ENCODE measurements around the gene PPP2R2C. TPM values are rescaled to one million over a fixed set of nuclear protein-coding genes. Genes with fewer than 3 reads are reported as not detected.

The PPP2R2C gene
- total and polyA plus RNA-seq, 2 experiments from 2014 or later, result 1.3 to 9.2 TPM

DNA sequence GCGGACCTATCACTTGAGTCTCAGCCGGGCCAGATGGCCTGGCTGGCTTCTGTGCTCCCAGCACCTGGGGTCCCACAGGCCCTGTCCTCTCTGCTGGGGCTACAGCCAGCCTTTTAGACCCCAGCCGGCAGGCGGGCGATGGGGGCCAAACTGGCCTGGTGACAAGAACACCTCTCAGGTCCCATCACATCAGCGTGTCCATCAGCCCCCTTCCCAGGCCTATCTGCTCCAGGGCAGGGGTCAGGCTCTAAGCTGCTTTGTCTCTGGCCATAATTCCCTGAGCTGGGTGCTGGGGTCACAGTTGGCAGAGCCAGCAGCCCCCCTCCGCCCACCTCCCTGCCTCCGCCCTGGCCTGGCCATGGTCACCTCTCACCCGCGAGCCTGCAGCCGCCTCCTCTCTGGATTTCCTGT is 77.7 kb downstream of the PPP2R2C start:
- Mint-ChIP-seq H3K36me3 (ENCODE audit: low read depth) (no peaks in the 10 kb centered on the region), H3K4me1 (peaks cover 21% of the 10 kb centered on the region), H3K9me3 (no peaks in the 10 kb centered on the region; the same call in 2 of the 3 replicates), H3K27me3 (ENCODE audit: insufficient read depth, low read depth, poor library complexity) (peaks cover 2% of the 10 kb centered on the region), H3K4me3 (no peak overlapping the region), H3K27ac (no peak overlapping the region)
- no peak overlapping the region for H3K4me2 ChIP-seq
- no peaks in the 10 kb centered on the region for H3K4me1 ChIP-seq (ENCODE audit: insufficient read depth)
- H3K27me3 ChIP-seq (ENCODE audit: insufficient read depth), result no peaks in the 10 kb centered on the region
- no peaks in the 10 kb centered on the region for H3F3A ChIP-seq (replicated peaks; ENCODE audit: low read depth)
- no peak overlapping the region for H2AFZ ChIP-seq
- no peaks in the 10 kb centered on the region for H3K79me2 ChIP-seq (replicated peaks; ENCODE audit: insufficient read depth)
- no peaks in the 10 kb centered on the region for H3K36me3 ChIP-seq (ENCODE audit: insufficient read depth)
- H3K4me3 ChIP-seq, result no peak overlapping the region
- DNase-seq (ENCODE audit: low spot score) (no peak), ATAC-seq (no peak)
- TF ChIP-seq EZH2 (IDR thresholded peaks at IDR 0.05; ENCODE audit: low read depth, unreplicated experiment) (no peak), CREB1 (CRISPR knock-in tag; IDR thresholded peaks at IDR 0.05; ENCODE audit: low read depth) (no peak), POLR2AphosphoS5 (IDR thresholded peaks at IDR 0.05; ENCODE audit: low read depth) (no peak), ZNF114 (CRISPR knock-in tag; IDR thresholded peaks at IDR 0.05) (no peak), STAT1 (IDR thresholded peaks at IDR 0.05; ENCODE audit: unreplicated experiment) (no peak), NANOG (IDR thresholded peaks at IDR 0.05; ENCODE audit: borderline replicate concordance) (no peak), JUNB (IDR thresholded peaks at IDR 0.05; ENCODE audit: unreplicated experiment) (no peak), EZH2phosphoT487 (IDR thresholded peaks at IDR 0.05; ENCODE audit: unreplicated experiment) (no peak), ZNF331 (CRISPR knock-in tag; IDR thresholded peaks at IDR 0.05; ENCODE audit: low read depth) (no peak)
- TF ChIP-seq, protein P1, sequence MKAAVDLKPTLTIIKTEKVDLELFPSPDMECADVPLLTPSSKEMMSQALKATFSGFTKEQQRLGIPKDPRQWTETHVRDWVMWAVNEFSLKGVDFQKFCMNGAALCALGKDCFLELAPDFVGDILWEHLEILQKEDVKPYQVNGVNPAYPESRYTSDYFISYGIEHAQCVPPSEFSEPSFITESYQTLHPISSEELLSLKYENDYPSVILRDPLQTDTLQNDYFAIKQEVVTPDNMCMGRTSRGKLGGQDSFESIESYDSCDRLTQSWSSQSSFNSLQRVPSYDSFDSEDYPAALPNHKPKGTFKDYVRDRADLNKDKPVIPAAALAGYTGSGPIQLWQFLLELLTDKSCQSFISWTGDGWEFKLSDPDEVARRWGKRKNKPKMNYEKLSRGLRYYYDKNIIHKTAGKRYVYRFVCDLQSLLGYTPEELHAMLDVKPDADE (IDR thresholded peaks at IDR 0.05), result no peak
- TF ChIP-seq, protein P2, sequence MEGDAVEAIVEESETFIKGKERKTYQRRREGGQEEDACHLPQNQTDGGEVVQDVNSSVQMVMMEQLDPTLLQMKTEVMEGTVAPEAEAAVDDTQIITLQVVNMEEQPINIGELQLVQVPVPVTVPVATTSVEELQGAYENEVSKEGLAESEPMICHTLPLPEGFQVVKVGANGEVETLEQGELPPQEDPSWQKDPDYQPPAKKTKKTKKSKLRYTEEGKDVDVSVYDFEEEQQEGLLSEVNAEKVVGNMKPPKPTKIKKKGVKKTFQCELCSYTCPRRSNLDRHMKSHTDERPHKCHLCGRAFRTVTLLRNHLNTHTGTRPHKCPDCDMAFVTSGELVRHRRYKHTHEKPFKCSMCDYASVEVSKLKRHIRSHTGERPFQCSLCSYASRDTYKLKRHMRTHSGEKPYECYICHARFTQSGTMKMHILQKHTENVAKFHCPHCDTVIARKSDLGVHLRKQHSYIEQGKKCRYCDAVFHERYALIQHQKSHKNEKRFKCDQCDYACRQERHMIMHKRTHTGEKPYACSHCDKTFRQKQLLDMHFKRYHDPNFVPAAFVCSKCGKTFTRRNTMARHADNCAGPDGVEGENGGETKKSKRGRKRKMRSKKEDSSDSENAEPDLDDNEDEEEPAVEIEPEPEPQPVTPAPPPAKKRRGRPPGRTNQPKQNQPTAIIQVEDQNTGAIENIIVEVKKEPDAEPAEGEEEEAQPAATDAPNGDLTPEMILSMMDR (conservative IDR thresholded peaks at IDR 0.05; ENCODE audit: low read depth in 2 of 2), result no peak
- TF ChIP-seq, protein P3, sequence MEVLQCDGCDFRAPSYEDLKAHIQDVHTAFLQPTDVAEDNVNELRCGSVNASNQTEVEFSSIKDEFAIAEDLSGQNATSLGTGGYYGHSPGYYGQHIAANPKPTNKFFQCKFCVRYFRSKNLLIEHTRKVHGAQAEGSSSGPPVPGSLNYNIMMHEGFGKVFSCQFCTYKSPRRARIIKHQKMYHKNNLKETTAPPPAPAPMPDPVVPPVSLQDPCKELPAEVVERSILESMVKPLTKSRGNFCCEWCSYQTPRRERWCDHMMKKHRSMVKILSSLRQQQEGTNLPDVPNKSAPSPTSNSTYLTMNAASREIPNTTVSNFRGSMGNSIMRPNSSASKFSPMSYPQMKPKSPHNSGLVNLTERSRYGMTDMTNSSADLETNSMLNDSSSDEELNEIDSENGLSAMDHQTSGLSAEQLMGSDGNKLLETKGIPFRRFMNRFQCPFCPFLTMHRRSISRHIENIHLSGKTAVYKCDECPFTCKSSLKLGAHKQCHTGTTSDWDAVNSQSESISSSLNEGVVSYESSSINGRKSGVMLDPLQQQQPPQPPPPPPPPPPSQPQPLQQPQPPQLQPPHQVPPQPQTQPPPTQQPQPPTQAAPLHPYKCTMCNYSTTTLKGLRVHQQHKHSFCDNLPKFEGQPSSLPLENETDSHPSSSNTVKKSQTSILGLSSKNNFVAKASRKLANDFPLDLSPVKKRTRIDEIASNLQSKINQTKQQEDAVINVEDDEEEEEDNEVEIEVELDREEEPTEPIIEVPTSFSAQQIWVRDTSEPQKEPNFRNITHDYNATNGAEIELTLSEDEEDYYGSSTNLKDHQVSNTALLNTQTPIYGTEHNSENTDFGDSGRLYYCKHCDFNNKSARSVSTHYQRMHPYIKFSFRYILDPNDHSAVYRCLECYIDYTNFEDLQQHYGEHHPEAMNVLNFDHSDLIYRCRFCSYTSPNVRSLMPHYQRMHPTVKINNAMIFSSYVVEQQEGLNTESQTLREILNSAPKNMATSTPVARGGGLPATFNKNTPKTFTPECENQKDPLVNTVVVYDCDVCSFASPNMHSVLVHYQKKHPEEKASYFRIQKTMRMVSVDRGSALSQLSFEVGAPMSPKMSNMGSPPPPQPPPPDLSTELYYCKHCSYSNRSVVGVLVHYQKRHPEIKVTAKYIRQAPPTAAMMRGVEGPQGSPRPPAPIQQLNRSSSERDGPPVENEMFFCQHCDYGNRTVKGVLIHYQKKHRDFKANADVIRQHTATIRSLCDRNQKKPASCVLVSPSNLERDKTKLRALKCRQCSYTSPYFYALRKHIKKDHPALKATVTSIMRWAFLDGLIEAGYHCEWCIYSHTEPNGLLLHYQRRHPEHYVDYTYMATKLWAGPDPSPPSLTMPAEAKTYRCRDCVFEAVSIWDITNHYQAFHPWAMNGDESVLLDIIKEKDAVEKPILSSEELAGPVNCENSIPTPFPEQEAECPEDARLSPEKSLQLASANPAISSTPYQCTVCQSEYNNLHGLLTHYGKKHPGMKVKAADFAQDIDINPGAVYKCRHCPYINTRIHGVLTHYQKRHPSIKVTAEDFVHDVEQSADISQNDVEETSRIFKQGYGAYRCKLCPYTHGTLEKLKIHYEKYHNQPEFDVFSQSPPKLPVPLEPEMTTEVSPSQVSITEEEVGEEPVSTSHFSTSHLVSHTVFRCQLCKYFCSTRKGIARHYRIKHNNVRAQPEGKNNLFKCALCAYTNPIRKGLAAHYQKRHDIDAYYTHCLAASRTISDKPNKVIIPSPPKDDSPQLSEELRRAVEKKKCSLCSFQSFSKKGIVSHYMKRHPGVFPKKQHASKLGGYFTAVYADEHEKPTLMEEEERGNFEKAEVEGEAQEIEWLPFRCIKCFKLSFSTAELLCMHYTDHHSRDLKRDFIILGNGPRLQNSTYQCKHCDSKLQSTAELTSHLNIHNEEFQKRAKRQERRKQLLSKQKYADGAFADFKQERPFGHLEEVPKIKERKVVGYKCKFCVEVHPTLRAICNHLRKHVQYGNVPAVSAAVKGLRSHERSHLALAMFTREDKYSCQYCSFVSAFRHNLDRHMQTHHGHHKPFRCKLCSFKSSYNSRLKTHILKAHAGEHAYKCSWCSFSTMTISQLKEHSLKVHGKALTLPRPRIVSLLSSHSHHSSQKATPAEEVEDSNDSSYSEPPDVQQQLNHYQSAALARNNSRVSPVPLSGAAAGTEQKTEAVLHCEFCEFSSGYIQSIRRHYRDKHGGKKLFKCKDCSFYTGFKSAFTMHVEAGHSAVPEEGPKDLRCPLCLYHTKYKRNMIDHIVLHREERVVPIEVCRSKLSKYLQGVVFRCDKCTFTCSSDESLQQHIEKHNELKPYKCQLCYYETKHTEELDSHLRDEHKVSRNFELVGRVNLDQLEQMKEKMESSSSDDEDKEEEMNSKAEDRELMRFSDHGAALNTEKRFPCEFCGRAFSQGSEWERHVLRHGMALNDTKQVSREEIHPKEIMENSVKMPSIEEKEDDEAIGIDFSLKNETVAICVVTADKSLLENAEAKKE (CRISPR knock-in tag; IDR thresholded peaks at IDR 0.05), result no peak
- TF ChIP-seq, protein P4, sequence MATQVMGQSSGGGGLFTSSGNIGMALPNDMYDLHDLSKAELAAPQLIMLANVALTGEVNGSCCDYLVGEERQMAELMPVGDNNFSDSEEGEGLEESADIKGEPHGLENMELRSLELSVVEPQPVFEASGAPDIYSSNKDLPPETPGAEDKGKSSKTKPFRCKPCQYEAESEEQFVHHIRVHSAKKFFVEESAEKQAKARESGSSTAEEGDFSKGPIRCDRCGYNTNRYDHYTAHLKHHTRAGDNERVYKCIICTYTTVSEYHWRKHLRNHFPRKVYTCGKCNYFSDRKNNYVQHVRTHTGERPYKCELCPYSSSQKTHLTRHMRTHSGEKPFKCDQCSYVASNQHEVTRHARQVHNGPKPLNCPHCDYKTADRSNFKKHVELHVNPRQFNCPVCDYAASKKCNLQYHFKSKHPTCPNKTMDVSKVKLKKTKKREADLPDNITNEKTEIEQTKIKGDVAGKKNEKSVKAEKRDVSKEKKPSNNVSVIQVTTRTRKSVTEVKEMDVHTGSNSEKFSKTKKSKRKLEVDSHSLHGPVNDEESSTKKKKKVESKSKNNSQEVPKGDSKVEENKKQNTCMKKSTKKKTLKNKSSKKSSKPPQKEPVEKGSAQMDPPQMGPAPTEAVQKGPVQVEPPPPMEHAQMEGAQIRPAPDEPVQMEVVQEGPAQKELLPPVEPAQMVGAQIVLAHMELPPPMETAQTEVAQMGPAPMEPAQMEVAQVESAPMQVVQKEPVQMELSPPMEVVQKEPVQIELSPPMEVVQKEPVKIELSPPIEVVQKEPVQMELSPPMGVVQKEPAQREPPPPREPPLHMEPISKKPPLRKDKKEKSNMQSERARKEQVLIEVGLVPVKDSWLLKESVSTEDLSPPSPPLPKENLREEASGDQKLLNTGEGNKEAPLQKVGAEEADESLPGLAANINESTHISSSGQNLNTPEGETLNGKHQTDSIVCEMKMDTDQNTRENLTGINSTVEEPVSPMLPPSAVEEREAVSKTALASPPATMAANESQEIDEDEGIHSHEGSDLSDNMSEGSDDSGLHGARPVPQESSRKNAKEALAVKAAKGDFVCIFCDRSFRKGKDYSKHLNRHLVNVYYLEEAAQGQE (IDR thresholded peaks at IDR 0.05; ENCODE audit: unreplicated experiment), result no peak
- H3K9me2 ChIP-seq (ENCODE audit: insufficient read depth), result no peaks in the 10 kb centered on the region
- no peak overlapping the region for H3K27ac ChIP-seq (ENCODE audit: low read depth)
- H4K20me1 ChIP-seq (replicated peaks; ENCODE audit: insufficient read depth), result no peaks in the 10 kb centered on the region

All from GM23338 (cell line).